ENCODE measurements around the gene PLEK.

DNA sequence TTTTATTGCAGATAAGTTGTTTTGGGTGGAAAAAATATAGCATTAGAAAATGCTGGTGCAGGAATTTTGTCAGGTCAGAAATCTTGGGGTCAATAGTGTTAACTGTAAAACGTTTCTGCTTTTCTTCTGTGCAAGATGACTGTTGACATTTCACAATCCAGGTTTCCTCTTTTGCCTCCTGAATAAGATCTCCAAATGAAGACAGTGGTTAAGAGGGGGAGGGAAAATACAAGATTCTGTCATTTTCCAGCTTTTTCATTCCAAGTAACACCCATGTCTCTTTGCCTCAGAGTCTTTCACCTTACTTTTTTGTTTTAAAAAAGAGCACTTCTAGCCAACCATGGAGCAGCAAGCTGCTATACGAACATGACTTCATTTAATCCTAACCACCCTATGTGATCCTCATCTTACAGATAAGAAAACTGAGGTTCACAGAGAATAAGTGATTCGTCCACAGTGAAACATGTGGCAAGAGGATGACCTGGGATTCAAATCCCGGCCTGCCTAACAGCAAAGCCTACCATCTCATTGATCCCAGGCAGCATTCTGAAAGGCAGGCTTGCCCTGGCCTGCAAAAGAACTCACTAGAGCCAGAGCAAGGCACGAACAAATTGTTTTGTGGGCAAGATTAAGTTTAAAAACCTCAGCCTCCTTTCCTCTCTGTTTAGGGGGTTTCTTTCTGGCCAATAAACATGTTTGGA, 3.0 kb downstream of the PLEK start:
- TF ChIP-seq, protein P1, sequence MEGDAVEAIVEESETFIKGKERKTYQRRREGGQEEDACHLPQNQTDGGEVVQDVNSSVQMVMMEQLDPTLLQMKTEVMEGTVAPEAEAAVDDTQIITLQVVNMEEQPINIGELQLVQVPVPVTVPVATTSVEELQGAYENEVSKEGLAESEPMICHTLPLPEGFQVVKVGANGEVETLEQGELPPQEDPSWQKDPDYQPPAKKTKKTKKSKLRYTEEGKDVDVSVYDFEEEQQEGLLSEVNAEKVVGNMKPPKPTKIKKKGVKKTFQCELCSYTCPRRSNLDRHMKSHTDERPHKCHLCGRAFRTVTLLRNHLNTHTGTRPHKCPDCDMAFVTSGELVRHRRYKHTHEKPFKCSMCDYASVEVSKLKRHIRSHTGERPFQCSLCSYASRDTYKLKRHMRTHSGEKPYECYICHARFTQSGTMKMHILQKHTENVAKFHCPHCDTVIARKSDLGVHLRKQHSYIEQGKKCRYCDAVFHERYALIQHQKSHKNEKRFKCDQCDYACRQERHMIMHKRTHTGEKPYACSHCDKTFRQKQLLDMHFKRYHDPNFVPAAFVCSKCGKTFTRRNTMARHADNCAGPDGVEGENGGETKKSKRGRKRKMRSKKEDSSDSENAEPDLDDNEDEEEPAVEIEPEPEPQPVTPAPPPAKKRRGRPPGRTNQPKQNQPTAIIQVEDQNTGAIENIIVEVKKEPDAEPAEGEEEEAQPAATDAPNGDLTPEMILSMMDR (IDR thresholded peaks at IDR 0.05): no peak
- TF ChIP-seq POLR2A (IDR thresholded peaks at IDR 0.05): no peak
- no peak for TF ChIP-seq POLR2AphosphoS5 (IDR thresholded peaks at IDR 0.05)

All from transverse colon (tissue), 4 donors.